Lower leg skin (tissue), 4 donors: ENCODE results near the gene THADA. TPM values are rescaled to one million over a fixed set of nuclear protein-coding genes. Genes with fewer than 3 reads are reported as not detected.

ENCODE experiments used
- DNase-seq, 2 donors: peaks; one replicate each; pipeline ENCODE4 v3.0.0-alpha.2; 2019; ENCODE audit warnings: low spot score in 2 of 2
- H3K4me3 ChIP-seq: fragments of 200-600 bp; sonication (generic); 2 replicates; pipeline ENCODE4 v1.5.1; 2017; ENCODE audit warnings: mild to moderate bottlenecking, low read depth; ENCODE audit not compliant: poor library complexity, severe bottlenecking
- POLR2A ChIP-seq, 2 donors: fragments of 450-650 bp; IDR thresholded peaks; one replicate each; pipeline ENCODE4 v1.6.1; 2016 to 2017; ENCODE audit warnings: antibody characterized with exemption in 2 of 2, mild to moderate bottlenecking in 1 of 2, moderate library complexity in 1 of 2
- WGBS, 2 donors: methylation state at CpG; one replicate each; pipeline ENCODE4 v1.1.5; 2018; 5-methylcytosine and 5-hydroxymethylcytosine counted together
- intact Hi-C: fragments of 100-400 bp; cut with DNase I; formaldehyde crosslinking; loops from one replicate; pipeline ENCODE4 v1.15.0; 2023; ENCODE audit warnings: low total_unique reads
- total RNA-seq, 4 donors: library from RNA; depleted of rRNA; stranded (reverse); fragments of >200 nt; gene quantifications; one replicate each; pipeline ENCODE4 v1.1.0, GENCODE V29; 2016
- TF ChIP-seq, protein P1 (sequence below), 3 donors: fragments of 450-650 bp; IDR thresholded peaks; one replicate each; pipeline ENCODE4 v1.5.1; 2016; ENCODE audit warnings: antibody characterized with exemption in 3 of 3, mild to moderate bottlenecking in 3 of 3, moderate library complexity in 2 of 3

Gene THADA
- total RNA-seq, 4 donors from 2014 or later = 19.5 to 26.4 (median 22.2) TPM

DNA sequence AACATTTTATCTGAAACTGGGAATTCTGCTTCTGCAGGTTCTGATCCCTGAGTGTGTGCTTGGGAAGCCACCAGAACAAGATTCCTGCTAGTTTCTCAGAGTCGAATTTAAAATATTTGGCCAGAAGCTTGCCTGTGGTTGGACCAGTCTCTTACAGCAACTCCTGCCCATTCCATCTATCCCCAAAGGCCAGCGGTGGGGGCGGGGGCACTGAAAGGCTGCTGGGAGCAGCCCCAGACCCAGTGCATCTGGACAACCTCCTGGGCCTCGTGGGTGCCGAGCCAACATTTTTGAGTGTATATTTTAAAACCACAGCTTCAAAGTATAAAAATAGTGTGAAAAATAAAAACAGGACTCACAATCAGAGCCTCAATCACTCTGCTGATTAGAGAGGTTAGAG lies 330.8 kb downstream of the THADA start:
- DNase-seq = no peak
- 46 to 49% methylated on average over 5 of the region's 5 CpGs for WGBS, 2 donors
- intact Hi-C loops = no loop called here
- no peak for TF ChIP-seq POLR2A (IDR thresholded peaks at IDR 0.05)
- no peak overlapping the region for H3K4me3 ChIP-seq

DNA sequence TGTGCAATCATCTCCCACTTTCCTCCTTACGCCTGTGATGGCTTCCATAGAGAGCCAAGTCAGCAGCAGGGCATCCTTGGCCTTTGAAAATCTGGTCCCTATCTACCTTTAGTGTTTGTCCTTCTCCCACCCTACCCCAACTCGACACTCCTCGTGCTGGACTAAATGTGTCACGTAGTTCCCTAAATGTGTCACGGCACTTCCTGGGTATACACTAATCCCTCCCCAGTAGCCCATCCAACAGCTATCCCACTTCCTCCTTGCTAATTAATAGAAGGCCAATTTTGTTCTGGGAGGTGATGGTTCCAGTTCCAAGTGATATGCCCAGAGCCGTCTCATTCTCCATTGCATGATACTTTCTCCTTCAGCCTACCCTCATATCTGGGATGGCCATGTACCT lies 332.9 kb downstream of the THADA start:
- intact Hi-C loops = no loop called here
- TF ChIP-seq POLR2A (IDR thresholded peaks at IDR 0.05) = no peak
- TF ChIP-seq, protein P1, sequence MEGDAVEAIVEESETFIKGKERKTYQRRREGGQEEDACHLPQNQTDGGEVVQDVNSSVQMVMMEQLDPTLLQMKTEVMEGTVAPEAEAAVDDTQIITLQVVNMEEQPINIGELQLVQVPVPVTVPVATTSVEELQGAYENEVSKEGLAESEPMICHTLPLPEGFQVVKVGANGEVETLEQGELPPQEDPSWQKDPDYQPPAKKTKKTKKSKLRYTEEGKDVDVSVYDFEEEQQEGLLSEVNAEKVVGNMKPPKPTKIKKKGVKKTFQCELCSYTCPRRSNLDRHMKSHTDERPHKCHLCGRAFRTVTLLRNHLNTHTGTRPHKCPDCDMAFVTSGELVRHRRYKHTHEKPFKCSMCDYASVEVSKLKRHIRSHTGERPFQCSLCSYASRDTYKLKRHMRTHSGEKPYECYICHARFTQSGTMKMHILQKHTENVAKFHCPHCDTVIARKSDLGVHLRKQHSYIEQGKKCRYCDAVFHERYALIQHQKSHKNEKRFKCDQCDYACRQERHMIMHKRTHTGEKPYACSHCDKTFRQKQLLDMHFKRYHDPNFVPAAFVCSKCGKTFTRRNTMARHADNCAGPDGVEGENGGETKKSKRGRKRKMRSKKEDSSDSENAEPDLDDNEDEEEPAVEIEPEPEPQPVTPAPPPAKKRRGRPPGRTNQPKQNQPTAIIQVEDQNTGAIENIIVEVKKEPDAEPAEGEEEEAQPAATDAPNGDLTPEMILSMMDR (IDR thresholded peaks at IDR 0.05) = no peak
- WGBS, 2 donors = 93 to 97% methylated on average over 6 of the region's 6 CpGs
- H3K4me3 ChIP-seq = no peak overlapping the region
- DNase-seq = no peak

DNA sequence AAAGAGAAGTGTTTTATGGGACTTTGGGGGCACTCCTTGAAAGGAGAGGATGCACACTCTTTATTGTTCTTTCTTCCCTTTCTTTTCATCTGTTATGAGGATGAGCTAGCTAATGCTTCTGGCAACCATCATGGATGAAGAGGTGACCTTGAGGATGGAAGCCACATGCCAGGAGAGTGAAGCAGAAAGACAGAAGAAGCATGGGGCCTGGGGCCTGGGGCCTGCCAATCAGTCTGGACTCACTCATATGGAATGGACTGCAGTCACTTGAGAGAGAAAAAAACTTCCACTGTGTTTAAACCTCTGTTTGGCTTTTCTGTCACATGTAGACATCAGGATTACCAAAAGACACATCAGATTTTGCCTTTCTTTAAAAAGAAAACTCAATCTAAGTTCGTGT lies 333.6 kb downstream of the THADA start:
- TF ChIP-seq, protein P1 (IDR thresholded peaks at IDR 0.05) = no peak
- TF ChIP-seq POLR2A (IDR thresholded peaks at IDR 0.05) = no peak
- 91 to 96% methylated on average over 1 of the region's 1 CpG for WGBS, 2 donors
- intact Hi-C loops = no loop called here
- DNase-seq = no peak
- no peak overlapping the region for H3K4me3 ChIP-seq

DNA sequence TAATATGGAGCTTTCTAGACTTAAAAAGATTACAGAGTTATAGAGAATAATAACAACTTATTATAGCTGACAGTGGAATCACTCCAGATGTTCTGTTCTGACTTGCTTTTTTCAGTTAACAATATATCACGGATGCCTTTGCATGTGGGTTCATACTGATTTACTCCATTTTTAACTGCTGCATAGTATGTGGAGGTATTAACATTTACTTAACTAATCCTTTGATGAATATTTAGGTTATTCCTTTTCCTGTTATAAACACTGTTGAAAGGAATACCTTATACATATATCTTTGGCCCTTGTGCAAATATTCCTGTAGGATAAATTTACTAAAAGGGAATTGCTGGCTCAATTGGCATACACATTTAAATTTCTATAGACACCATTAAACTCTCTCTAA lies 336.3 kb downstream of the THADA start:
- TF ChIP-seq, protein P1 (IDR thresholded peaks at IDR 0.05) = no peak
- no peak for TF ChIP-seq POLR2A (IDR thresholded peaks at IDR 0.05)
- intact Hi-C loops = no loop called here
- H3K4me3 ChIP-seq = no peak overlapping the region
- DNase-seq = no peak
- WGBS, 2 donors = 61 to 67% methylated on average over 1 of the region's 1 CpG

DNA sequence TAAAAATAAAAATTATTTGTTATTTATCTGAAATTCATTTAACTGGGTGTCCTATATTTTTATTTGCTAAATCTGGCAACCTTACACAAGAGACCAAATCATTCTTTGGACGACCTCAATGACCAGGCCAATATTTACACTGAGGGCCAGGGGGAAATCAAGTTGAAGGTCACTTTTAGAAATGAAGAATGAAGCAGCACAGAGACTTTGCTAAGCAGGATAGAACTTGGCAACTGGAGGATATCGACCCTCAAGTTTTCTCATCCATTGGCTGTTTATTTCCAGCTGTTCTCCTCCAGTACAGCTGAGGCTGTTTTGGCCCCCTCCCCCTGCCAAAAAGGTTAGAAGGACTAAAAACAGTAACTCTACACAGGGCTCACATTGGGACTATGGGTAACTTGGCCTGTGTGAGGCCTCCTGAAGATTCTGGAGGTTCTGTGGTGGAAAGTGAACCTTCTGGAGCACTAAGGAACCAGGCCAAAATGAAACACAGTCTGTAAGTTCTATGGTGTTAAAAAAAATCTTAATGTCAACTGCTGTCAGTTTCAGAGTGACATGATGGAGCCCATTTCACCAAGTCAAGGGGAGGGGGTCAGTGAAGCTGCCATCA lies 337.2 kb downstream of the THADA start:
- 87 to 96% methylated on average over 2 of the region's 2 CpGs for WGBS, 2 donors
- no peak for TF ChIP-seq POLR2A (IDR thresholded peaks at IDR 0.05)
- intact Hi-C loops = no loop called here
- H3K4me3 ChIP-seq = no peak overlapping the region
- DNase-seq = no peak

DNA sequence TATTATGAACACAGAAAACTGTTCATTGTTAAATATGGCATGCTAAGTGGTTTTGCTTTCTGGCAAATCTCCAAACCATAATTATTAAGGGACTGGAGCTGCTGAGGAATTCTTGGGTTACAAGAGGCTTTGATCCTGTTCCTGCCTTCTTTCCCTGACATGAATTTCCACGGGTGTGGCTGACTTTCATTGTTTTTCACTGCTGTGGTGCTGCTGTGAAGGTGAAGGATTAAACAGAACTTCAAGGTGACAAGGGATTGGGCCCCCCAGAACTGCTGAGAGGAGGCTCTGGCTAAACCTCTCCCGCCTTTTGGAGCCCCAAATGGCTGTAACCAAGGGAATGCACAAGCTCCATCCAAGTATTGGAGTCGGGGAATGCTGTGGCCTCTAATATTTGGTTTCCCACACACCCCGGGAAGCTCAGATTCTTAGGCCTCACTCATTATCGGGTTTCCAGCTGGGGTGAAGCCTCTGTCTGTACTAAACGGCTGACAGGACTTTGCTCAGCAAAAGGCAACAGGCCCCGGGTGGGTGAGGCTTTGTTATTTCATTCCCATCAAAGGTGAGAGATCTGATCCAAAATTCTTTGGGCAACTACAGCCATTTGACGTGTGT lies 340.4 kb downstream of the THADA start:
- no peak for TF ChIP-seq POLR2A (IDR thresholded peaks at IDR 0.05)
- TF ChIP-seq, protein P1 (IDR thresholded peaks at IDR 0.05) = no peak
- no peak for DNase-seq
- 60 to 62% methylated on average over 8 of the region's 8 CpGs for WGBS, 2 donors
- intact Hi-C loops = no loop called here
- H3K4me3 ChIP-seq = no peak overlapping the region

DNA sequence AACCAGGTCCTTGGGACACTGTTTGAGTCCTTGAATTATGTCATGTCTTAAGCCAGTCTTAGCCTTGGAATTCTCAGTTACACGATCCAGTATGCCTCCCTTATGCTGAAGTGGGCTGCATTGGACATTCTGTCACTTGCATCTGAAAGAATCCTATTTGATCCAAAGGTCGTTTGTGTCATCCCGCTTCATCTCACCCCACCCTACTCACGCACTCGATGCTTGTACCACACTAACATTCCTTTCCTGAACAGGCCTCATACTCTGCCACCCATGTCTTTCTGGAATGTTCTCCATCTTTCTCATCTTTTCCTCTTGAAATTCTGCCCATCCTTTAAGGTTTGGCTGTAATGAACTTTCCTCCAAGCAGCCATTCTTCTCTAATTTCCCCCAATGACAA lies 341.5 kb downstream of the THADA start:
- intact Hi-C loops = no loop called here
- no peak overlapping the region for H3K4me3 ChIP-seq
- WGBS, 2 donors = 69 to 74% methylated on average over 5 of the region's 5 CpGs
- DNase-seq = no peak
- TF ChIP-seq POLR2A (IDR thresholded peaks at IDR 0.05) = no peak
- TF ChIP-seq, protein P1 (IDR thresholded peaks at IDR 0.05) = no peak
